Spleen (tissue), 11 donors: Measurements from ENCODE around the gene MSANTD2. TPM values are rescaled to one million over a fixed set of nuclear protein-coding genes. Genes with fewer than 3 reads are reported as not detected.

Experiments
- DNase-seq: peaks from one replicate; pipeline ENCODE4 v3.0.0-alpha.2; 2020
- H3K27ac ChIP-seq, 8 donors: fragments of 200-600 bp; sonication (generic) in 7 of 8; 1 replicate in 4 of 8; 2 replicates in 4 of 8; pipeline versions ENCODE4 v1.5.0 to v1.8.0; 2016 to 2021; ENCODE audit warnings: inconsistent platforms in 4 of 8, mild to moderate bottlenecking in 4 of 8, moderate library complexity in 1 of 8
- H3K27me3 ChIP-seq, 7 donors: fragments of 200-600 bp; sonication (generic) in 6 of 7; replicated peaks in 1 of 7; 1 replicate in 4 of 7; 2 replicates in 3 of 7; pipeline versions ENCODE4 v1.5.0 to v1.8.0; 2016 to 2021; ENCODE audit warnings: inconsistent platforms in 3 of 7, mild to moderate bottlenecking in 1 of 7
- H3K36me3 ChIP-seq, 6 donors: fragments of 200-600 bp; sonication (generic) in 5 of 6; 1 replicate in 4 of 6; 2 replicates in 2 of 6; pipeline versions ENCODE4 v1.5.0 to v1.8.0; 2016 to 2021; ENCODE audit warnings: inconsistent platforms in 2 of 6
- H3K4me1 ChIP-seq, 6 donors: fragments of 200-600 bp; sonication (generic) in 5 of 6; 1 replicate in 3 of 6; 2 replicates in 3 of 6; pipeline versions ENCODE4 v1.5.0 to v1.8.0; 2016 to 2021; ENCODE audit warnings: inconsistent platforms in 3 of 6
- H3K4me3 ChIP-seq, 8 donors: fragments of 200-600 bp; sonication (generic) in 7 of 8; 1 replicate in 4 of 8; 2 replicates in 4 of 8; pipeline versions ENCODE4 v1.5.0 to v1.8.0; 2016 to 2021; ENCODE audit warnings: inconsistent platforms in 4 of 8, mild to moderate bottlenecking in 4 of 8, moderate library complexity in 2 of 8
- H3K9me3 ChIP-seq, 8 donors: fragments of 200-600 bp; sonication (generic) in 7 of 8; 1 replicate in 4 of 8; 2 replicates in 4 of 8; pipeline versions ENCODE4 v1.5.0 to v1.8.0; 2016 to 2021; ENCODE audit warnings: inconsistent platforms in 4 of 8
- CTCF ChIP-seq, 11 experiments: fragments of 200-600 bp in 7 of 11; fragments of 450-650 bp in 4 of 11; sonication (generic) in 4 of 11; IDR thresholded peaks in 8 of 11; conservative IDR thresholded peaks in 3 of 11; 1 replicate in 7 of 11; 2 replicates in 4 of 11; pipeline versions ENCODE4 v1.4.0 to v1.8.0; 2016 to 2021; ENCODE audit warnings: antibody characterized with exemption in 11 of 11, inconsistent platforms in 4 of 11, mild to moderate bottlenecking in 1 of 11
- POLR2A ChIP-seq, 3 donors: fragments of 450-650 bp; IDR thresholded peaks; one replicate each; pipeline ENCODE4 v1.5.1; 2017; ENCODE audit warnings: antibody characterized with exemption in 3 of 3, mild to moderate bottlenecking in 1 of 3
- POLR2AphosphoS5 ChIP-seq, 3 donors: sonication (generic); formaldehyde crosslinking; IDR thresholded peaks; one replicate each; pipeline ENCODE4 v1.5.1; 2017; ENCODE audit warnings: antibody characterized with exemption in 3 of 3
- WGBS, 5 donors: extraction: QIAGEN DNeasy Blood & Tissue Kit in 3 of 5; methylation state at CpG; one replicate each; pipeline versions ENCODE4 v1.1.5 to v1.1.7; 2013 to 2018; 5-methylcytosine and 5-hydroxymethylcytosine counted together
- intact Hi-C: fragments of 100-400 bp; cut with DNase I; formaldehyde crosslinking; loops from one replicate; pipeline ENCODE4 v1.15.0; 2023; ENCODE audit warnings: low total_unique reads
- polyA plus RNA-seq, 3 donors: library from polyadenylated mRNA; stranded (reverse); fragments of 200-250 nt; gene quantifications; one replicate each; pipeline ENCODE4 v1.2.1, GENCODE V29; 2013
- total RNA-seq, 7 donors: library from RNA; depleted of rRNA in 3 of 7; stranded (reverse); fragments of >200 nt in 3 of 7; fragmentation: NEBNext Ultra II Directional in 4 of 7; extraction: Animal tissue kit (Norgen Biotek cat#: 25700) in 4 of 7; gene quantifications; one replicate each; pipeline versions ENCODE4 v1.1.0 to v1.2.1, GENCODE V29; 2016 to 2021
- donor health status: healthy with polysubstance abuse.
- donor health status: DM: no; HTN: no; CAD: no; lungs with moderate emphysema.
- donor health status: DM: no; HTN: no; CAD: no.
- donor health status: Bipolar disorder and iron deficiency.
- donor health status: healthy.
- donor health status: DM: no; HTN: no; CAD: no.
- donor health status: DM: yes; HTN: yes; CAD: no.

The MSANTD2 gene
- total and polyA plus RNA-seq, 10 donors: 9.5 to 25.8 (median 18.8) TPM

DNA sequence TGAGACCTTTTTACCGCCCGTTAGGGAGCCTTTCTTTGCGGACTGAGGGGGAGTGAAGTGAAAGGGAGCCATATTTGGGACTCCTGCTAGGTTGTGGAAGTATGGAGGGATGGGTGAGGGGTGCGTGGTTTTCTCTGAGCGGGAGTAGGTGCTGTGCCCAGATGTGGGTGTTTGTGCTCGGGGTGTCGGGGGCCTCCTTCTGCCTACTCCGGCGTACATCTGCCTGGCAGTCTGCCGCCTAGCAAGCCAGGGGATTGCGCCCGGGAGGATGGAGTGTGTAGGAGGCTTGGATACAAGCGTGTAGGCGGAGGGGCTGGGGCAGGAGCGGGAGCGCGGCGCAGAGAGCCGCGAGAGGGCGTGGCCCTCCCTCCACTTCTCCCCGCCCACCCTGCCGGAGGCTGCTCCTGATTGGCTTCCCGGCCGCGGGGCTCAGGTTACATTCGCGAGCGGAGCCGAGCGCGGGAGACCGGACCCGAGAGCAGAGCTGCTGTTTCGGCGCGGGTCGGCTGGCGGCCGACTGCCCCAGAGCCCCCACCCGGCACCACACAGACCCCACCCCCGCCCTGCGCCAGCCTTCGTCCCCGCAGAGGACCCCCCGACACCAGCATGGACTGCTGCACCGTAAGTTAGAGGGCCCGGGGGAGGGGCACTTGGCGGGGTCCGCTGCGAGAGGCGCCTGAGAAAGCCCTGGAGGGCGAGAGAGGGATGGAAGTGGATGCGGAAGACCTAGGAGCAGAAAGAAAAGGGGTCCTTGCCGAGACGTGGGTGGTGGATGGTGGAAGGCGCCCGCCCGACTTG is 60.5 kb downstream of the MSANTD2 start, which contains the start of gene NRGN:
TSS of gene NRGN (plus strand) at position 464 of the 798 bp plus-strand sequence. CDS start at position 607, 143 bp downstream.
- 1 to 4% (median 2%) methylated on average over 32 to 59 of the region's 59 CpGs for WGBS, 5 donors
- intact Hi-C loops: no loop called here
- TF ChIP-seq CTCF (IDR thresholded peaks at IDR 0.05 in 8 of 11, conservative IDR thresholded peaks at IDR 0.05 in 3 of 11): peak in 2 of 11 experiments; percentile 17 to 23
- no peak for TF ChIP-seq POLR2A (IDR thresholded peaks at IDR 0.05)
- peak in 2 of 3 donors; percentile 68 to 71 for TF ChIP-seq POLR2AphosphoS5 (IDR thresholded peaks at IDR 0.05)
- Histone ChIP-seq H3K4me1 (peaks cover 9 to 43% (median 18%) of the 10 kb centered on the region in 6 donors), H3K27ac (peak within 1 kb of the TSS in 4 of 8 donors; percentile 32 to 73 (median 52)), H3K9me3 (no peaks in the 10 kb centered on the region), H3K36me3 (no peaks in the 10 kb centered on the region), H3K27me3 (peaks cover 0 to 31% (median 0%) of the 10 kb centered on the region in 7 donors), H3K4me3 (peak within 1 kb of the TSS; percentile 51 to 79 (median 61))
- DNase-seq: peak; percentile 96

- WGBS, 5 donors: 86 to 90% (median 88%) methylated on average over 21 of the region's 21 CpGs
- peak overlapping the region in 3 of 8 donors; percentile 59 to 79 (median 62) for H3K4me3 ChIP-seq
- H3K9me3 ChIP-seq: no peaks in the 10 kb centered on the region
- H3K27me3 ChIP-seq: peaks cover 0 to 31% (median 0%) of the 10 kb centered on the region in 7 donors
- no peaks in the 10 kb centered on the region for H3K36me3 ChIP-seq
- intact Hi-C loops: no loop called here
- peaks cover 9 to 43% (median 18%) of the 10 kb centered on the region in 6 donors for H3K4me1 ChIP-seq
- peak; percentile 72 for DNase-seq
- no peak for TF ChIP-seq POLR2AphosphoS5 (IDR thresholded peaks at IDR 0.05)
- TF ChIP-seq CTCF (IDR thresholded peaks at IDR 0.05 in 8 of 11, conservative IDR thresholded peaks at IDR 0.05 in 3 of 11): no peak
- no peak for TF ChIP-seq POLR2A (IDR thresholded peaks at IDR 0.05)
- peak overlapping the region in 1 of 8 donors; percentile 73 for H3K27ac ChIP-seq
Measured at GRCh38 chr11:124738713-124739478, 61.3 kb downstream of the MSANTD2 start.

- peaks cover 9 to 43% (median 18%) of the 10 kb centered on the region in 6 donors for H3K4me1 ChIP-seq
- H3K27ac ChIP-seq: no peak overlapping the region
- H3K9me3 ChIP-seq: no peaks in the 10 kb centered on the region
- intact Hi-C loops: no loop called here
- H3K27me3 ChIP-seq: peaks cover 0 to 31% (median 0%) of the 10 kb centered on the region in 7 donors
- TF ChIP-seq POLR2AphosphoS5 (IDR thresholded peaks at IDR 0.05): no peak
- no peak for TF ChIP-seq POLR2A (IDR thresholded peaks at IDR 0.05)
- TF ChIP-seq CTCF (IDR thresholded peaks at IDR 0.05 in 8 of 11, conservative IDR thresholded peaks at IDR 0.05 in 3 of 11): no peak
- no peak for DNase-seq
- WGBS, 5 donors: 79 to 92% (median 87%) methylated on average over 7 of the region's 7 CpGs
- no peaks in the 10 kb centered on the region for H3K36me3 ChIP-seq
- H3K4me3 ChIP-seq: no peak overlapping the region
Measured at GRCh38 chr11:124737638-124738305, 62.4 kb downstream of the MSANTD2 start.
